ENCODE results near the gene WDR44.
"Not testable (repeated sequence)": the region's sequence is repeated elsewhere in the genome, so short reads cannot be mapped to it uniquely, and the experiment has no call there.

WDR44 gene

DNA sequence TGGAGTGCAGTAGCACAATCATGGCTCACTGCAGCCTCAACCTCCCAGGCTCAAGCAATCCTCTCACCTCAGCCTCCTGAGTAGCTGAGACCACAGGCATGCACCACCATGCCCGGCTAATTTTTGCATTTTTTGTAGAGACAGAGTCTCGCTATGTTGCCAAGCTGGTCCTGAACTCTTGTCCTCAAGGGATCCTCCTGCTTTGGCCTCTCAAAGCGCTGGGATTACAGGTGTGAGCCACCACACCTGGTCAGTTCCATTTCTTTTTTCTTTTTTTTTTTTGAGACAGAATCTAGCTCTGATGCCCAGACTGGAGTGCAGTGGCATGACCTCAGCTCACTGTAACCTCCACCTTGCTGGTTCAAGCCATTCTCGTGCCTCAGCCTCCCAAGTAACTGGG lies 136.5 kb downstream of the WDR44 start:
- not testable (repeated sequence) for DNase-seq (ENCODE audit: low read depth in 2 of 2)

DNA sequence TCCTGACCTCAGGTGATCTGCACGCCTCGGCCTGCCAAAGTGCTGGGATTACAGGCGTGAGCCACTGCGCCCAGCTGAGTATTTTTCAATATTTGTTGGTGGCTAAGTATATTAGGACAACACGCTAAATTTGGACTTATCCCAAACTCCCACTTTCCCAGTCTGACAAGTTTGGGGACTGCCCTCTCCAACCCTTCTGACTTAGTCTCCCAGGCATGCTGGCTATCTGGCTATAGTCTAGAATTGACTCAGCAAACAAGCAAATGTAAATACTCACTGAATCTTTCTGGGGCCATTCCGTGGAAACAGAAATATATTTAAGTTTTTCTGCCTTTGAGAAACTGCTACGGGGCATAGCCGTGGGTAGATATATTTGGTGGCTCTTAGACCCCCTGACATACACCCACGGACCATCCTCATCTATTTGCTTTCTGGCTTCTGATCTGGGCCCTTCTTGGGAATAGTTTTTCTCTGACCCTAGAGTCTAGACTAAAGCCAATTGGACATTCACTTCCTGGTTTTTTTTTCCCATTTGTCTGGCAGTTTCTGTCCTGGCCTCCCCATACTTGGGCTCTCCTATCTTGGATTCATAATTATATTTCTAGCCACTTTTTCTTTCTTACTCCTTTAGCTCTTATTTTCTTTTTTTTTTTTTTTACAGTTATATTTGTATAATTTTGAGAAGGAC lies 138.5 kb downstream of the WDR44 start:
- DNase-seq (ENCODE audit: low read depth in 2 of 2) = no peak

DNA sequence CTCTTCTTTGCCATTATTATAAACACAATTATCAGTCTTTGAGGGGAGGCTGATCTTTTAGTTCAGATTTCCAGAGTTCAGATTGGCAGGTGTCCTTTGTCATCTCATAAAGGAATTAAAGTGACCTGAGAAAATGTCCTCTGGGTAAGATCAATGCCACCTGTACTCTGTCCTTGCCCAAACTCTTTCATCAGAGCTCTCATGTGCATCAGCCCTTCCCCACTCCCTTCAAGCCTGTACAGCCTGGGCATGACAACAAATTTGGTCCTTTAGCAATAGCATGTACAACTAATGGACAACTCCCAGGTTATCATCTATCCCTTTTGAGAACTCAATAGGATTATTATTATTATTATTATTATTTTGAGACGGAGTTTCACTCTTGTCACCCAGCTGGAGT lies 140.8 kb downstream of the WDR44 start:
- not testable (repeated sequence) for DNase-seq (ENCODE audit: low read depth in 2 of 2)

DNA sequence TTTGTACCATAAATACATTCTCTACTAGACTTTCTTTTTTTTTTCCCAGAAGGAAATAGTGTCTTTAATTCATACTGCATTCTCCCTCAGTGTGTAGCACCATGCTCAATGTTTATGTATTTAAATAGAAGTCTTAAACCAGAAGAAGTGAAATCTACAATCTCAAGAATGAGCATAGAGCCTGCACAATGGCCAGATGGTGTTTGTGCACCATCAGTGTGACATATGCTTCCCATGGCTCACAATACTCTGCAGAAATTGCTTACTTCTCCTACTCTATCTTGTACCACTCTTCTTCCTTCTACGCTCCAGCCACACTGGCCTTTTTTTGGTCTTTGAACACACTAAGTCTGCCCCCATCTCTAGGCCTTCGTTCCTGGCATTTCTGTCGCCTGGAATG lies 147.1 kb downstream of the WDR44 start:
- DNase-seq (ENCODE audit: low read depth in 2 of 2) = no peak

DNA sequence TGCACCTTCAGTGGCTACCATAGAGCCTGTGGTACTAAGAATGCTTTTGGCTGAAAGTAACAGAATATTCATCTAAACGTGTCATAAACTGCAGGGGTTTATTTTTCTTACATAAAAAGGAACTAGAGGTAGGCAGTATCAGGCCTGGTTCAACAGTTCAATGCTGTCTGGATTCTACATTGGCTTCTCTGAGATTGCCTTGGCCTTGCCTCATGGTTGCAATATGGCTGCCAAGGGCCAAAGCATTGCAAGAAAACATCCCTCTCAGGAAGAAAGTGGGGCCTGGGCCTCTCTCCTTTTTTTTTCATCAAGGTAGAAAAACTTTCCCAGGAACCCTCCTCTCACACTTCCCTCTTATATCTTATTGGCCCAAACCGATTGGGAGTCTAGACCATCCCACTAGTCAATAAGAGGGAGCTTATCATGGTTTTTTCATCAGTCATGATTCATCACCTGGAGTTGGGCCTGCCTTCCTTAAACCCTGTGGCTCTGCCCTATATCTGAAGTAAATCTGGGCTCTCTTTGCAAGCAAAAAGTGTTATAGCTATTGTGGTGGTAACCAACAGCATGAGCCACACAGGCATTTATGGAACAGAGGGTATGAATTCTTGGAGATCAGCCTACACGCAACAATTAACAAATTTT lies 147.9 kb downstream of the WDR44 start:
- DNase-seq (ENCODE audit: low read depth in 2 of 2) = no peak

DNA sequence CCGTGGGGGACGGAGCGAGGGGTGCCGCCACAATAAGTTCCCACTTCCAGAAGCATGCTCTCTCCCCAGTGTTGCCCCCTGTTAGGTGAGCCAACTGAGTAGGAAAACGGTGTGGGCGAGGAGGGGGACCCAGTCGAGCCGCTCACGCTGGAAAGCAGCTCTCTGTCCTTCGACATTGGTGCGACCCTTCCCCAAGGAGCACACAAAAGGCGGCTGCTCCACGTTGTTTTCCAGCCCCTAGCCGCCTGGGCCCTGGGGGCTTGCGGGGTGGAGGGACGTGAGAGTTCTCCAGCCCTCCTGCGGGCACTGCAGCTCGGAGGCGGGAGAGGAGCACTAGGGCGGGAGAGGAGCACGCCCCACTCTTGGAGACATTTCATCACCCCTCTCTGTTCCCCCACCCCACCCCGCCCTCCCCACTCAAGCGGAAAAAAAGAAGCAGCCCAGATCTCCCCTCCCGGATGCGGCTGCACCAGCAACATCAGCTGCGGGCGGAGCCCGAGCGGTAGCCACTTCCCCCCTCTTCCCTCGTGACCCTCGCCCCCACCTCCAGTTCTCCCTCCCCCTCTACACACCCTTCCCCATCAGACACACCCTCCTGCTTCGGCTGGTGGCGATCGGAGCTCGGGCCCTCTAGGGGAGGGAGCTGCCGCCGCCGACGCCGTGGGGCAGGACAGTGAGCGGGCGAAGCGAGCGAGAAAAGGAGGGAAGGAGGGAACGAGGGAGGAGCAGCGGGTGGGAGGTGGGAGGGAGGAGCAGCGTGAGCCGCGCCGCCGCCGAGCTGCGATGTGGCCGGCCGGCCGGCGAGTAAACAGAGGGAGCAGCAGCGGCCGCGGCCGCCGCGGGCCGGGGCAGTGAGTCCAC lies 149.4 kb downstream of the WDR44 start, which contains the start of gene DOCK11:
Gene DOCK11, plus strand, starts transcription at position 755 of the 861 bp plus-strand sequence. CDS start 157 bp downstream, outside the sequence.
- DNase-seq (ENCODE audit: low read depth in 2 of 2) = peak; percentile 58 to 72

DNA sequence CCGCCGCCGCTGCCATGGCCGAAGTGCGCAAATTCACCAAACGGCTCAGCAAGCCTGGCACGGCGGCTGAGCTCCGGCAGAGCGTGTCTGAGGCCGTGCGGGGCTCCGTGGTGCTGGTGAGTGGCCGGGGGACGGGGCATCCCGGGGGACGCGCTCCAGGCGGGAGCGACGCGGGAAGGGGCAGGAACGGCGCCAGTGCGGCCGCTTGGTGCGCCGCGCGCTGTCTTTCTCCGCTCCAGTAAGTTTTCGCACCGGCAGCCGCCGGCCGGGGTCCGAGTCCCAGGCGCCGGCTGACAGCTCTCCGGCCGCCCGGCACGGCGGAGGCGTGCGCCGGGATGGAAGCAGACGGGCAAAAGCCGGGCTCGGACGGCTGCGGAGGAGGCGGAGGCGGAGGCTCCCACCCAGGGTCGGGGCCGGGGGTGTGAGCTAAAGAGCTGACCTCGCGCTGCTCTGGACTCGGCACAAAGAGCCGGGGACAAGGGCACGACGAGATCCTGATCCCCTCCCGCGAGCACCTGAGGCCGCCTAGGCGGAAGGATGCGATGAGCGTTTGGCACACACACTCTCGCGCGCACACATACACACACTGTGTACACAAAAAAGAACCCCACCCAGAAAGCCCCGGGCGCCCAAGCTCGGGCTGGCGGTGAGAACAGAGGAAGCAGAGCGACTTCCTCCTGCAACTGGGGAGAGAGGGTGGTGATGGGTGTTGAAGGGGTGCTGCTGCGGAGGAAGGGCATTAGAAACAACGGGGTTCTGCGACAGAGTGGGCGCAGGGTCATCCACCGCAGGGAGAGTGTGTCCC lies 150.3 kb downstream of the WDR44 start:
- peak; percentile 37 to 56 for DNase-seq (ENCODE audit: low read depth in 2 of 2)

DNA sequence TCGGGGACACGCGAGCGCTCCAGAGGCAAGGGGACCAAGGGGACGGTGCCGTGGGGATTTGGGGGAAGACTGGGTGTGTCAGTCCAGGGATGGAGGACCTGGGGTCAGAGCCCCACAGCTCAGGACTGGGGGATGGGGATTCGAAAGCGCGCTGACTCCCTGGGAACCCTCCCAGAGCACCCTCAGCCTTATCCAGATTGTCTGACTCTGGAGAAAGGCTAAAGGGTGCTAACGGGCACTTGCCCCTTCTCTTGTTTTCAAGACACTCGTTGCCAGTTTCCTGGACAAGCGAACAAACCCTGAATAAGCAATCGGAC lies 150.8 kb downstream of the WDR44 start:
- DNase-seq (ENCODE audit: low read depth in 2 of 2) = no peak

DNA sequence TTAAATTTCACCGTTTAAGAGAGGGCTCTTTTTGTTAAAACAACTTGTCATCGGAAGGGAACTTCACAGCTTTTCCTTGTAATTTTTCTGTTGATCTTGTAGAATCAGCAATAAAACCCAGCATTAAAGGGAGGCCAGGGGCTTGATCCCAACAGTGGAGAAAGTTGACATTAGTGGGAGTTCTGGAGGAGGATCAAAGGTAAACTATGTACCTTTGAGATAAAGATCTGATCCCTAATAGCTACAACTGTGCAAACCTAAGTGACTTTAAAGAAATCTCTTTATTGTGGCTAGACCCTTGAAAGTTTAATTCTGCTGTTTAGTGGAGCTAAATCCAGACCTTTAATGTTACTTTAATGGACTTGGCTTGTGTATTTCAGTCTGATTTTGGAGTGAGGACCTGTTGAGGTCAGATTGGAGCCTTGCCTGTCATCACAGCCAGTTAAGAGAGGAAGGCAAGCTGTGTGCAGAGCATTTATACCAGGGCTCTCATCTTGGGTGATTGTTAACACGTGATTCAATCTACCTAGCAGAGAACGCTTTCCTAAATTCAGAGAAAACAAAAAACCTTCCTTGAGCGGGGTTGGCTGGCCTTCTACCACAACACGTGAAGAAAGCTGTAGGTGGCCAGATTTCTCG lies 151.4 kb downstream of the WDR44 start:
- peak in 1 of 2 donors; percentile 9 for DNase-seq (ENCODE audit: low read depth in 2 of 2)

DNA sequence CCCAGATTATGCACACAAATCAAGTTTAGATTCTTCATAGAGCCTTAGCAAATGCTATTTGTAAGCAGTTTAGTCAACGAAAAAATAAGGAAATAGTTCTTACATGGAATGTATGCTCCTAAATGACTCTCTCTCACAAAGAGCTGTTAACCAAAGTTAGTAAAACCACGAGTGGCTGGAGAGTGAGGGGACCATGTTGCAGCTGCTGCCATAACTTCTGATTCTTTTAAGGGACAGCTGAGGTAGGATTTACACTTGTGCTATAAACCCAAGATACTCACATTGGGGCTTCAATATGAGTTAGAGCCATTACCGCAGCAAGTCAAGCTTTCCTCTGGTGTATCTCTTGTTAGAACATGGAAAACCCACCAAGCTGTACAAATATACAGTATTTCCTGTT lies 152.4 kb downstream of the WDR44 start:
- no peak for DNase-seq (ENCODE audit: low read depth in 2 of 2)

DNA sequence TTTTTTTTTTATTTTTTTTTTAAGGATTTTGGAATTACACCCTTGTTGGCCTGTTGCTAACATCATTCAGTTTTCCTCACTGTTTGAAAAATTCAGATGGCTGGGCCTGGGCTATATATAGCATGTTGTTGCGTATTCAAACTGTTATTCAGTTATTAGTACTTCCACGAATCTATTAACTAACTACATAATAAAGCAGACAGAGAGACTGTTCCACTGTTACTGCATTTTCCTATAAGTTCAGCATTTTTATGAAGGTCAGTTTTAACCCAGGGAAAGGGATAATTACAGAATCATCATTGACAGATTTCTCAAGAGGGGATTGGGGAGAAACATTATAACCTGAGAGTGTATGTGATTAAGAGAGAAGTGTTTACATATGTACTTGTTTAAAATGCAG lies 152.8 kb downstream of the WDR44 start:
- DNase-seq (ENCODE audit: low read depth in 2 of 2) = no peak

DNA sequence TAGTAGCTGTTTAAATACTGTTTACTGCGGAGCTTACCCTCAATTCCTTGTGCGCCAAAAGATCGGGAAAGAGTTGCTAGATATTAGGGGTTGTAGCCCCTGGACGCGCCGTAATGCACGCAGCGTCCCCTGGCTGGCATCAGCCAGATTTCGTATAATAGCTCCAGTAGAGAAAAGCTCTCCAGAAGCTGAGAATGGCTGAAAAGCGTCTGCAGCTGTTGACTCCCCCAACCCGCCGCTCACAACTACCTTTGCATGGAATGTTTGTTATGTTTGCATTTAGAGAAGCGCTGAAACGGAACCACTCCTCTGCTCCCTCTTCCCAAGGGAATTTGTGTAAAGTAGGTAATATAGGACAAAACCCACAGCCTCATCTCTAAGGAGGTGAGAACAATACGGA lies 153.4 kb downstream of the WDR44 start:
- no peak for DNase-seq (ENCODE audit: low read depth in 2 of 2)
